GM23248 (cell line): Measurements from ENCODE around the gene KANK4. TPM values are rescaled to one million over a fixed set of nuclear protein-coding genes. Genes with fewer than 3 reads are reported as not detected.

Experiments
- DNase-seq: peaks from one replicate; pipeline ENCODE4 v3.0.0-alpha.2; 2015
- H2AFZ ChIP-seq: fragments of 200-600 bp; sonication (generic); 2 replicates; pipeline ENCODE4 v1.6.1; 2016; ENCODE audit warnings: antibody characterized with exemption
- H3F3A ChIP-seq: fragments of 200-600 bp; sonication (generic); 2 replicates; pipeline ENCODE4 v1.6.1; 2016; ENCODE audit warnings: mild to moderate bottlenecking, antibody characterized with exemption, mixed run types; ENCODE audit not compliant: insufficient read depth
- H3K27ac ChIP-seq: fragments of 200-600 bp; sonication (generic); 2 replicates; pipeline ENCODE4 v1.5.1; 2016; ENCODE audit warnings: mild to moderate bottlenecking
- H3K27me3 ChIP-seq: fragments of 200-600 bp; sonication (generic); replicated peaks from 2 replicates; pipeline ENCODE4 v1.6.1; 2016; ENCODE audit warnings: mild to moderate bottlenecking; ENCODE audit not compliant: insufficient read depth
- H3K36me3 ChIP-seq: fragments of 200-600 bp; sonication (generic); 2 replicates; pipeline ENCODE4 v1.6.1; 2016; ENCODE audit warnings: low read depth, mild to moderate bottlenecking
- H3K4me1 ChIP-seq: fragments of 200-600 bp; sonication (generic); 2 replicates; pipeline ENCODE4 v1.6.1; 2016; ENCODE audit warnings: mild to moderate bottlenecking; ENCODE audit not compliant: insufficient read depth
- H3K4me2 ChIP-seq: fragments of 200-600 bp; sonication (generic); one replicate; pipeline ENCODE4 v1.6.1; 2016; ENCODE audit warnings: mild to moderate bottlenecking; ENCODE audit not compliant: unreplicated experiment
- H3K4me3 ChIP-seq: fragments of 200-600 bp; sonication (generic); 2 replicates; pipeline ENCODE4 v1.5.1; 2016; ENCODE audit warnings: mild to moderate bottlenecking
- H3K79me2 ChIP-seq: fragments of 200-600 bp; sonication (generic); 2 replicates; pipeline ENCODE4 v1.6.1; 2016; ENCODE audit warnings: mild to moderate bottlenecking; ENCODE audit not compliant: insufficient read depth
- H3K9ac ChIP-seq: fragments of 200-600 bp; sonication (generic); 2 replicates; pipeline ENCODE4 v1.6.1; 2016; ENCODE audit warnings: mild to moderate bottlenecking
- H3K9me2 ChIP-seq: fragments of 200-600 bp; sonication (generic); 2 replicates; pipeline ENCODE4 v1.6.1; 2016; ENCODE audit warnings: mixed run types, mild to moderate bottlenecking, moderate library complexity; ENCODE audit not compliant: insufficient read depth
- H3K9me3 ChIP-seq: fragments of 200-600 bp; sonication (generic); one replicate; pipeline ENCODE4 v1.6.1; 2017; ENCODE audit warnings: low read depth
- H4K20me1 ChIP-seq: fragments of 200-600 bp; sonication (generic); 2 replicates; pipeline ENCODE4 v1.6.0; 2016; ENCODE audit not compliant: insufficient read depth
- EZH2 ChIP-seq: fragments of 200-600 bp; sonication (generic); IDR thresholded peaks from 2 replicates; pipeline ENCODE4 v1.6.1; 2018; ENCODE audit warnings: antibody characterized with exemption, mild to moderate bottlenecking; ENCODE audit not compliant: insufficient read depth, poor library complexity, severe bottlenecking
- EZH2phosphoT487 ChIP-seq: fragments of 200-600 bp; sonication (generic); IDR thresholded peaks from 2 replicates; pipeline ENCODE4 v1.6.1; 2018; ENCODE audit warnings: antibody characterized with exemption, moderate library complexity, mild to moderate bottlenecking, low read depth; ENCODE audit not compliant: insufficient read depth
- WGBS, 2 experiments: methylation state at CpG; one replicate each; pipeline ENCODE4 v1.1.6; 2015 to 2017; ENCODE audit warnings: low lambda C conversion rate in 2 of 2, low coverage in 1 of 2; ENCODE audit errors: missing lambda C conversion rate in 2 of 2; 5-methylcytosine and 5-hydroxymethylcytosine counted together
- in situ Hi-C: fragments of 300-500 bp; cut with MboI; formaldehyde crosslinking; loops from 2 replicates; pipeline ENCODE4 v1.15.0; 2020
- polyA plus RNA-seq: library from polyadenylated mRNA; unstranded; fragments of >200 nt; fragmentation: Nextera tagmentation; extraction: Ambion mirVana; gene quantifications from 2 replicates; pipeline ENCODE4 v1.2.1, GENCODE V29; 2016
- total RNA-seq: library from RNA; depleted of rRNA; stranded (reverse); fragments of >200 nt; shearing (Covaris generic); gene quantifications from 2 replicates; pipeline ENCODE4 v1.2.3, GENCODE V29; 2014

The KANK4 gene
- total and polyA plus RNA-seq, 2 experiments from 2014 or later: 0.29 to 0.32 TPM

GRCh38 chr1:62237950-62238374 is 81.3 kb downstream of the KANK4 start:
- Histone ChIP-seq H4K20me1 (no peaks in the 10 kb centered on the region), H3K27ac (no peak overlapping the region), H3K4me2 (peak overlapping the region; percentile 39), H2AFZ (no peak overlapping the region), H3K36me3 (no peaks in the 10 kb centered on the region), H3K9me3 (no peaks in the 10 kb centered on the region), H3K79me2 (no peaks in the 10 kb centered on the region), H3K4me3 (no peak overlapping the region), H3K4me1 (peaks cover 33% of the 10 kb centered on the region), H3K9me2 (no peaks in the 10 kb centered on the region), H3K9ac (no peak overlapping the region), H3K27me3 (no peaks in the 10 kb centered on the region), H3F3A (0 out of 2 replicates have a peak, but pooled peaks cover 4% of the 10 kb centered on the region)
- TF ChIP-seq EZH2: no peak
- in situ Hi-C loops: no loop called here
- WGBS, 2 experiments: 67 to 82% methylated on average over 8 of the region's 8 CpGs
- DNase-seq: no peak

DNA sequence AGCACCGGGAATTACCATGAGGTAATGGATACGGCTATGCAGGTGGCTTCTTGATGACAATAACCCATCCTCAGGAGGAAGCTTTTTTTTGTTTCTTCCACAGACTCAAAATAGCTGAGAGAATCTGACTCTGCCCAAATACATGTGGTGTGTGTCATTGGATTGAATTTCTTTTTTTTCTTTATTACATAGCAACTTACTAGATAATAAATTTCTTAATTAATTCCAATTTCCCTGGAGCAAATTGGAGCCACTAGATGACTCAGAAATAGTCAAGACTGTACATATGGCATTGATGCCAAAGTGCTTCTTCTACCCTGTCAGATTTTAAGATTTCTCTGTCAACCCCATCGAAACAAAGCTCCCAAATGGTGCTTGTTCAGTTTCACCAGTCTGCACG is 81.9 kb downstream of the KANK4 start:
- 12 to 17% methylated on average over 4 of the region's 4 CpGs for WGBS, 2 experiments

DNA sequence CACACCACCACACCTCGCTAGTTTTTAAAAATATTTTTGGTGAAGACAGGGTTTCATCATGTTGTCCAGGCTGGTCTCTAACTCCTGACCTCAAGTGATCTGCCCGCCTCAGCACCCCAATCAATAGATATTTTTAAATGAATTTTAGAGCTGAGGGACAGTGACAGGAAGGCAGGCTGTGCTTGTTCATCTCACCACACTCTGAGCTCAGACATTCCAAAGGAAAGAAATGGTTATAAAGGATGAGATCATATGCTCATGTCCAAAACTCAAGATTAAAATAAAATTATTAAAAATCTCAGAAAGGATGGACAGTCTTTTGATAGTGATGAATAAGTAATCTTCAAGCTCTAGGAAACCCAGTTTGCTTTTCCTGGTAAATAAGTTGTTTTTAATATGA is 83.7 kb downstream of the KANK4 start:
- peak; percentile 51 for DNase-seq
- no peak overlapping the region for H3K9ac ChIP-seq
- no peaks in the 10 kb centered on the region for H3K9me3 ChIP-seq
- no peak overlapping the region for H3K4me3 ChIP-seq
- 63 to 79% methylated on average over 2 of the region's 2 CpGs for WGBS, 2 experiments
- in situ Hi-C loops: no loop called here
- H3K27me3 ChIP-seq: no peaks in the 10 kb centered on the region
- TF ChIP-seq EZH2 (no peak), EZH2phosphoT487 (no peak)
- peaks cover 45% of the 10 kb centered on the region for H3K4me1 ChIP-seq
- no peaks in the 10 kb centered on the region for H3K79me2 ChIP-seq
- no peak overlapping the region for H3K4me2 ChIP-seq
- 0 out of 2 replicates have a peak, but pooled peaks cover 8% of the 10 kb centered on the region for H3F3A ChIP-seq
- H2AFZ ChIP-seq: no peak overlapping the region
- no peaks in the 10 kb centered on the region for H3K36me3 ChIP-seq
- no peaks in the 10 kb centered on the region for H3K9me2 ChIP-seq
- H4K20me1 ChIP-seq: no peaks in the 10 kb centered on the region
- no peak overlapping the region for H3K27ac ChIP-seq

More for the DNA sequence above, 81.9 kb downstream of the KANK4 start:
- H3K9me2 ChIP-seq: no peaks in the 10 kb centered on the region
- no peak overlapping the region for H3K9ac ChIP-seq
- H3K79me2 ChIP-seq: no peaks in the 10 kb centered on the region
- peak; percentile 54 for DNase-seq
- 0 out of 2 replicates have a peak overlapping the region, but pooled peaks have one; percentile 4 for H3K27ac ChIP-seq
- H3K9me3 ChIP-seq: no peaks in the 10 kb centered on the region
- H3K36me3 ChIP-seq: no peaks in the 10 kb centered on the region
- H3F3A ChIP-seq: 0 out of 2 replicates have a peak, but pooled peaks cover 4% of the 10 kb centered on the region
- H3K4me3 ChIP-seq: no peak overlapping the region
- H3K4me2 ChIP-seq: peak overlapping the region; percentile 39
- no peak overlapping the region for H2AFZ ChIP-seq
- in situ Hi-C loops: no loop called here
- no peaks in the 10 kb centered on the region for H3K27me3 ChIP-seq
- no peaks in the 10 kb centered on the region for H4K20me1 ChIP-seq
- no peak for TF ChIP-seq EZH2phosphoT487
- no peak for TF ChIP-seq EZH2
- H3K4me1 ChIP-seq: peaks cover 33% of the 10 kb centered on the region

- Histone ChIP-seq H3K79me2 (no peaks in the 10 kb centered on the region), H3K4me2 (no peak overlapping the region), H3K4me1 (peaks cover 51% of the 10 kb centered on the region), H3K4me3 (no peak overlapping the region), H3K9me2 (no peaks in the 10 kb centered on the region), H3K27me3 (no peaks in the 10 kb centered on the region), H4K20me1 (no peaks in the 10 kb centered on the region), H3K9ac (no peak overlapping the region), H3K27ac (no peak overlapping the region), H3F3A (0 out of 2 replicates have a peak, but pooled peaks cover 8% of the 10 kb centered on the region), H3K9me3 (no peaks in the 10 kb centered on the region), H2AFZ (no peak overlapping the region), H3K36me3 (no peaks in the 10 kb centered on the region)
- in situ Hi-C loops: no loop called here
- 76 to 79% methylated on average over 6 of the region's 6 CpGs for WGBS, 2 experiments
- DNase-seq: peak; percentile 18
- TF ChIP-seq EZH2: no peak
These were observed 84.5 kb downstream of the KANK4 start for GRCh38 chr1:62234688-62235087.
